Trophoblast cell (in vitro differentiated cells and primary cell): Measurements from ENCODE around the gene CHMP3. TPM values are rescaled to one million over a fixed set of nuclear protein-coding genes. Genes with fewer than 3 reads are reported as not detected.

ENCODE experiments used
- DNase-seq, 2 donors: peaks; one replicate each; pipeline ENCODE4 v3.0.0-alpha.2; 2016
- H2AFZ ChIP-seq: 2 replicates; pipeline ENCODE4 v1.6.1; 2013; ENCODE audit warnings: low read length, moderate library complexity, mild to moderate bottlenecking; ENCODE audit not compliant: insufficient read depth, poor library complexity
- H2AK5ac ChIP-seq: 2 replicates; pipeline ENCODE4 v1.6.1; 2013; ENCODE audit warnings: mild to moderate bottlenecking, low read length
- H2BK120ac ChIP-seq: 2 replicates; pipeline ENCODE4 v1.6.1; 2013; ENCODE audit warnings: low read length, mild to moderate bottlenecking, moderate library complexity; ENCODE audit not compliant: insufficient read depth, poor library complexity
- H2BK12ac ChIP-seq: 2 replicates; pipeline ENCODE4 v1.6.1; 2013; ENCODE audit warnings: mild to moderate bottlenecking, low read length, moderate library complexity
- H2BK5ac ChIP-seq: 2 replicates; pipeline ENCODE4 v1.6.1; 2013; ENCODE audit warnings: low read length, low read depth, moderate library complexity, mild to moderate bottlenecking; ENCODE audit not compliant: poor library complexity
- H3K14ac ChIP-seq: 2 replicates; pipeline ENCODE4 v1.6.1; 2013; ENCODE audit warnings: mild to moderate bottlenecking, low read length
- H3K18ac ChIP-seq: 2 replicates; pipeline ENCODE4 v1.6.1; 2013; ENCODE audit warnings: mild to moderate bottlenecking, low read length
- H3K23ac ChIP-seq: 2 replicates; pipeline ENCODE4 v1.6.1; 2013; ENCODE audit warnings: low read length
- H3K27ac ChIP-seq: 2 replicates; pipeline ENCODE4 v1.5.1; 2013; ENCODE audit warnings: low read depth, mild to moderate bottlenecking, inconsistent platforms, low read length, moderate library complexity
- H3K27me3 ChIP-seq: 2 replicates; pipeline ENCODE4 v1.6.1; 2013; ENCODE audit warnings: inconsistent platforms, mild to moderate bottlenecking, low read length, moderate library complexity; ENCODE audit not compliant: insufficient read depth
- H3K36me3 ChIP-seq, 2 experiments: 1 replicate in 1 of 2; 2 replicates in 1 of 2; pipeline ENCODE4 v1.6.1; 2013; ENCODE audit warnings: low read length in 2 of 2, mild to moderate bottlenecking in 2 of 2, moderate library complexity in 1 of 2; ENCODE audit not compliant: insufficient read depth in 2 of 2, control insufficient read depth in 1 of 2
- H3K4ac ChIP-seq: 2 replicates; pipeline ENCODE4 v1.6.1; 2013; ENCODE audit warnings: low read depth, mild to moderate bottlenecking, low read length, moderate library complexity
- H3K4me1 ChIP-seq, 2 experiments: 1 replicate in 1 of 2; 2 replicates in 1 of 2; pipeline ENCODE4 v1.6.1; 2013; ENCODE audit warnings: low read length in 2 of 2, mild to moderate bottlenecking in 2 of 2, moderate library complexity in 1 of 2; ENCODE audit not compliant: insufficient read depth in 2 of 2, control insufficient read depth in 1 of 2
- H3K4me2 ChIP-seq: 2 replicates; pipeline ENCODE4 v1.6.1; 2013; ENCODE audit warnings: inconsistent platforms, mild to moderate bottlenecking, low read length, moderate library complexity
- H3K4me3 ChIP-seq: 2 replicates; pipeline ENCODE4 v1.5.1; 2013; ENCODE audit warnings: mild to moderate bottlenecking, low read depth, low read length, inconsistent platforms
- H3K79me1 ChIP-seq: one replicate; pipeline ENCODE4 v1.6.1; 2013; ENCODE audit warnings: low read length
- H3K79me2 ChIP-seq: 2 replicates; pipeline ENCODE4 v1.6.1; 2013; ENCODE audit warnings: low read length, mild to moderate bottlenecking; ENCODE audit not compliant: control insufficient read depth, insufficient read depth, poor library complexity
- H3K9ac ChIP-seq: 2 replicates; pipeline ENCODE4 v1.6.1; 2013; ENCODE audit warnings: mild to moderate bottlenecking, low read length
- H3K9me3 ChIP-seq: 2 replicates; pipeline ENCODE4 v1.6.1; 2013; ENCODE audit warnings: low read depth, mild to moderate bottlenecking, control low read depth, inconsistent platforms, low read length; ENCODE audit not compliant: insufficient read depth
- H4K12ac ChIP-seq: 2 replicates; pipeline ENCODE4 v1.6.1; 2013; ENCODE audit warnings: low read depth, mild to moderate bottlenecking, low read length, moderate library complexity
- H4K8ac ChIP-seq: 2 replicates; pipeline ENCODE4 v1.6.1; 2013; ENCODE audit warnings: low read depth, mild to moderate bottlenecking, low read length, moderate library complexity
- H4K91ac ChIP-seq: one replicate; pipeline ENCODE4 v1.6.1; 2013; ENCODE audit warnings: low read depth, mild to moderate bottlenecking, low read length, moderate library complexity
- WGBS: extraction: QIAGEN DNeasy Blood & Tissue Kit; methylation state at CpG from one replicate; pipeline ENCODE4 v1.1.7; 2013; ENCODE audit warnings: missing lambda C conversion rate; ENCODE audit not compliant: insufficient read length, insufficient coverage; ENCODE audit errors: extremely low coverage; 5-methylcytosine and 5-hydroxymethylcytosine counted together
- polyA plus RNA-seq: library from polyadenylated mRNA; stranded (reverse); fragments of 200-250 nt; gene quantifications from 2 replicates; pipeline ENCODE4 v1.2.3, GENCODE V29; 2013

CHMP3 gene
- 48.8 and 50.5 TPM in 2 replicates for polyA plus RNA-seq

GRCh38 chr2:86562922-86563649 is at the start of gene CHMP3:
Gene CHMP3 (minus strand): TSS chr2:86563443. CDS start chr2:86563348, 95 bp downstream.
- Histone ChIP-seq H2BK12ac (peak within 1 kb of the TSS; percentile 58), H2BK120ac (peak within 1 kb of the TSS; percentile 87), H2AFZ (peak within 1 kb of the TSS; percentile 96), H2BK5ac (peak within 1 kb of the TSS; percentile 93), H3K79me2 (peaks cover 9% of the 10 kb centered on the region), H3K36me3 (no peaks in the 10 kb centered on the region), H3K4me3 (peak within 1 kb of the TSS; percentile 85), H4K12ac (peak within 1 kb of the TSS; percentile 68), H4K91ac (peak within 1 kb of the TSS; percentile 80), H4K8ac (peak within 1 kb of the TSS; percentile 88), H3K27ac (peak within 1 kb of the TSS; percentile 97), H3K4ac (peak within 1 kb of the TSS; percentile 57), H2AK5ac (no peak within 1 kb of the TSS), H3K4me2 (peak within 1 kb of the TSS; percentile 80), H3K23ac (no peak within 1 kb of the TSS), H3K4me1 (peaks cover 3 to 7% of the 10 kb centered on the region in 2 experiments), H3K79me1 (peaks cover 13% of the 10 kb centered on the region), H3K14ac (peak within 1 kb of the TSS; percentile 86), H3K9ac (peak within 1 kb of the TSS; percentile 98), H3K27me3 (no peaks in the 10 kb centered on the region), H3K18ac (peak within 1 kb of the TSS; percentile 89), H3K9me3 (peaks cover 2% of the 10 kb centered on the region)
- peak; percentile 97 to 99 for DNase-seq
- WGBS, result no CpG with 5 or more reads among the region's 57 CpGs

- no peaks in the 10 kb centered on the region for H3K4me1 ChIP-seq
- H4K8ac ChIP-seq, result no peak overlapping the region
- no peak overlapping the region for H2BK5ac ChIP-seq
- no peak overlapping the region for H3K4ac ChIP-seq
- H4K12ac ChIP-seq, result no peak overlapping the region
- H4K91ac ChIP-seq, result no peak overlapping the region
- H2AK5ac ChIP-seq, result no peak overlapping the region
- H3K14ac ChIP-seq, result no peak overlapping the region
- H2AFZ ChIP-seq, result no peak overlapping the region
- no peaks in the 10 kb centered on the region for H3K79me1 ChIP-seq
- no peak overlapping the region for H3K4me2 ChIP-seq
- H3K18ac ChIP-seq, result no peak overlapping the region
- H3K27me3 ChIP-seq, result no peaks in the 10 kb centered on the region
- no peaks in the 10 kb centered on the region for H3K79me2 ChIP-seq
- no peak overlapping the region for H2BK120ac ChIP-seq
- no peak overlapping the region for H3K4me3 ChIP-seq
- H3K36me3 ChIP-seq, result peaks cover 12 to 19% of the 10 kb centered on the region in 2 experiments
- no peak overlapping the region for H3K9ac ChIP-seq
- no peak overlapping the region for H3K27ac ChIP-seq
- no peak for DNase-seq
- no CpG with 5 or more reads among the region's 1 CpG for WGBS
- H3K9me3 ChIP-seq, result no peaks in the 10 kb centered on the region
- H2BK12ac ChIP-seq, result no peak overlapping the region
- H3K23ac ChIP-seq, result no peak overlapping the region
Observed at GRCh38 chr2:86610871-86611270, 47.6 kb upstream of the CHMP3 start.

- H4K91ac ChIP-seq, result no peak overlapping the region
- no peak overlapping the region for H3K27ac ChIP-seq
- H3K14ac ChIP-seq, result no peak overlapping the region
- H3K36me3 ChIP-seq, result peaks cover 12 to 19% of the 10 kb centered on the region in 2 experiments
- no peak overlapping the region for H3K4me3 ChIP-seq
- H3K4ac ChIP-seq, result no peak overlapping the region
- no peak overlapping the region for H2AK5ac ChIP-seq
- H3K9ac ChIP-seq, result no peak overlapping the region
- H4K8ac ChIP-seq, result no peak overlapping the region
- no peak overlapping the region for H2AFZ ChIP-seq
- no peaks in the 10 kb centered on the region for H3K79me1 ChIP-seq
- H2BK5ac ChIP-seq, result no peak overlapping the region
- no peak overlapping the region for H2BK120ac ChIP-seq
- no peak overlapping the region for H3K4me2 ChIP-seq
- H3K4me1 ChIP-seq, result no peaks in the 10 kb centered on the region
- DNase-seq, result no peak
- H3K27me3 ChIP-seq, result no peaks in the 10 kb centered on the region
- no CpG with 5 or more reads among the region's 2 CpGs for WGBS
- H4K12ac ChIP-seq, result peak overlapping the region; percentile 32
- H3K23ac ChIP-seq, result no peak overlapping the region
- H2BK12ac ChIP-seq, result no peak overlapping the region
- H3K79me2 ChIP-seq, result no peaks in the 10 kb centered on the region
- H3K9me3 ChIP-seq, result no peaks in the 10 kb centered on the region
- H3K18ac ChIP-seq, result no peak overlapping the region
Observed at GRCh38 chr2:86608832-86609410, 45.7 kb upstream of the CHMP3 start.

- Histone ChIP-seq H3K79me1 (no peaks in the 10 kb centered on the region), H2AK5ac (no peak overlapping the region), H2BK12ac (no peak overlapping the region), H4K8ac (no peak overlapping the region), H3K27me3 (no peaks in the 10 kb centered on the region), H3K9me3 (no peaks in the 10 kb centered on the region), H3K4me3 (no peak overlapping the region), H3K79me2 (no peaks in the 10 kb centered on the region), H3K36me3 (peaks cover 4 to 10% of the 10 kb centered on the region in 2 experiments), H2BK5ac (no peak overlapping the region), H3K23ac (no peak overlapping the region), H2AFZ (no peak overlapping the region), H3K27ac (no peak overlapping the region), H3K14ac (no peak overlapping the region), H4K12ac (no peak overlapping the region), H3K18ac (no peak overlapping the region), H3K4ac (no peak overlapping the region), H4K91ac (no peak overlapping the region), H2BK120ac (no peak overlapping the region), H3K4me2 (no peak overlapping the region), H3K9ac (no peak overlapping the region), H3K4me1 (no peaks in the 10 kb centered on the region)
- DNase-seq, result no peak
- no CpG with 5 or more reads among the region's 4 CpGs for WGBS
Observed at GRCh38 chr2:86603905-86604304, 40.7 kb upstream of the CHMP3 start.
